Right kidney (tissue), 1 donor: ENCODE results near the gene ZBTB40.

ENCODE experiments used
- DNase-seq: peaks from one replicate; pipeline ENCODE4 v3.0.0-alpha.2; 2016

Gene ZBTB40

DNA sequence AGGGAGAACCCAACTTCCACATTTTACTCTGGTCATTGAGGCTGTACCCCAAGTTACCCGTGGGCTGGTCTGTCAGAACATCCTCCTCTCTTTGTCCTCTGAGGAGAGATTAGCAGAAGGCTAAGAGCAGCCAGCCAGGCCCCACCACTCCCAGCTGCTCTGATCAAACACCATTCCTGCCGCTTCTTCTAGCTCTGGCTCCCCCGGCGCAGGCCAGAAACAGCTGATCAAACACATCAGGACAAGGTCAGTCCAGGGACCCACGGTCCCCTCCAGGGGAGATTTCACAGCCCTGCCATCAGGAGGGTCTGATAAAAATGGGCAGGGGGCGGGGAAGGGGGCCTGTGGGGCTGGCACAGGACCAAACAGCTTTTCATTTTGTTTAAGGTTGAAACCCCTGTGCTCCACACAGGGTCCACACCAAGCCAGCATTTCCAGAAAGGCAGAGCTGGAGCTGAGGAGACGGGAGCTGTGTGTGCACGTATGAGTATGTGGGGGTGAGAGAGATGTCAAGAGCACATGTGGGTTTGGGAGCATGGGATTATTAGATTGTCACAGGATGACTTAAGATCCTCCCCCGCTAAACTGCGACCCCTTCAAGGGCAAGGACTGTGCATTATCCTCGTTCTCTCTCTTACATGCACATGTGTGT is 81.7 kb downstream of the ZBTB40 start:
- DNase-seq: no peak

DNA sequence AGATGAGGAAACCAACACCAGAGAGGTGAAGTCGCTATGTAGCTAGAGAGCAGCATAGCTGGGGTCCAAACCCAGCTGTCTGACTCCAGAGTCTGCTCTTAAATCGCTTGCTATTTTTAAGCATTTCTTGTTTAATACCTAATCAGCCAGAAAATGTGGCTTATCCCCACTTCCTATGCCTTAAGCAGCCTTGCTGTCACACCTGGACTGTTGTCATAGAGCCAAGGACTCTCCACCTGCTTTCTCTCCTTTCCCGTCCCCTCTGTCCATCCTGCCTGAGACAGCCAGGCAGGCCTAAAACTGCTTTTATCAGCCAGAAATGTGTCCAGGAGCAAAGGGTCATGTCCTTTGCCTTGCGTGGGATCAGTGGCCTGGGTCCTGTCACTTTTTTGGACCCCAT is 83.3 kb downstream of the ZBTB40 start:
- no peak for DNase-seq

- no peak for DNase-seq
Measured at GRCh38 chr1:22535399-22535798, 83.7 kb downstream of the ZBTB40 start.

DNA sequence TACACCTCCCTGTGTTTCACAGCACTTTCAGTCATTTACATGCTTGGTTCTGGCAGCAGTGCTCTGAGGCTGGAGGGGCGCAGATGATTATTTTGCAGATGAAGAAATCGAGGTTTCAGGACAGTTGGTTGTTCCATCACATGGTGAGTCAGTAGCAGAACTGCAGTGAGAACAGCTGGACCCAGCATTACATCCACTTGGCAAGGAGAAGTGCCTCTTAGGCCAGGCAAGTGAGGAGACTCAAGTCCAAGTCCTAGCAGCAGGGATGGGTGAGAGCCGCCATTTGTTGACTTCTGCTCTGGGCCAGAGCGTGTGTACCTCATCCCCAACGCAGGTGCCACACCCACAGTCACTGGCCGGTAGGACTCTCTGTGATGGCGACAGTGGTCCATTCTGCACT is 84.9 kb downstream of the ZBTB40 start:
- no peak for DNase-seq

DNA sequence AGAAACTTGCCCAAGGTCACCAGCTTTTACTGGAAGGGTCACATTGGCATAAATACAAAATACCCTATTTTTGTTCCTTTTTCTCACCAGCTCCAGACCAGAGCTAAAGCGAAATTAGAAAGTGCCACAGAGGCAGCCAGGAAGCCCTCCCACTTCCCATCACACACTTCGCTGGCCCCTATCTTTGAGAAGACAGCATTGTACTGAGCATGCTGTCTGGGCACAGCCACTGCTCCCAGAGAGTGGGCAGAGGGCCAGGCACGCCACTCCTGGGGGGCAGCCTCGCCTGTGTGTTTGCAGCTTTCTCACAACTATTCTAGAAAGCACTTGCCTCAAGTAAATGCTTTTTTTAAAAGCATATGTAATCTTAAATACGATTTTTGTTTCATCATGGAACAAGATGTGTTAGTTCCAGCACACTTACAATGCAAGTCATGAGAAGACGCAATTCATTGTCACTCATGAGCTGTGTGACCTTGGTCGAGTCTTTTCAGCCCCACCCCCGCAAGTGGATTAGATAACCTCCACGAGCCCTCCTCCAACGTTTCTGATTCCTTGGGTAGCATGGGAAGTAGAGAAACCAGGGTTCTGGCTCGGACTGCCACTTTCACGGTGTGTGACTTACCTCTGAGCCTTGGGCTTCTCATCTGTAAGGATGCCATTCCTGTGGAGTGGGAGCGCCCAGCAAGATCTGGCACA is 85.9 kb downstream of the ZBTB40 start:
- no peak for DNase-seq

- DNase-seq: no peak
Measured at GRCh38 chr1:22539510-22540118, 88.0 kb downstream of the ZBTB40 start.

DNA sequence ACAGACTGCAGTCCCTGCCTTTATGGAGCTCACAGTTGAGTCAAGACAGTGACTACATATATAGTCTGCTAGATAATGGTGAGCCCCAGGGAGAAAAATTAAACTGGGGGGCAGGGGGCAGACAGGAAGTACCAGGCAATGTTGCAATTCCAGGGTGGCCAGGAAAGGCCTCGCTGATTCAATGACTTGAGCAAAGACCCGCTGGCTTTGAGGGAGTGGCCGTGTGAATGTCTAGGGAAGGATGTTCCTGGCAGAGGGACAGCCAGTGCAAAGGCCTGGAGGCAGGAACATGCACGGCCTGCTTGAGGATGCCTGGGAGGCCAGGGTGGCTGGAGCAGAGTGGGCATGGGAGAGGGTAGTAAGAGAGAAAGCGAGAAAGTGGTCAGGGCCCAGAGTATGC is 88.7 kb downstream of the ZBTB40 start:
- no peak for DNase-seq

- DNase-seq: no peak
Measured at GRCh38 chr1:22542886-22543285, 91.2 kb downstream of the ZBTB40 start.

GRCh38 chr1:22543679-22544078 is 92.0 kb downstream of the ZBTB40 start:
- DNase-seq: no peak

GRCh38 chr1:22544606-22545005 is 93.0 kb downstream of the ZBTB40 start:
- no peak for DNase-seq

- DNase-seq: no peak
Measured at GRCh38 chr1:22545141-22545540, 93.5 kb downstream of the ZBTB40 start.

GRCh38 chr1:22547186-22547817 is 95.7 kb downstream of the ZBTB40 start:
- DNase-seq: no peak

- no peak for DNase-seq
Measured at GRCh38 chr1:22547818-22548462, 96.3 kb downstream of the ZBTB40 start.

DNA sequence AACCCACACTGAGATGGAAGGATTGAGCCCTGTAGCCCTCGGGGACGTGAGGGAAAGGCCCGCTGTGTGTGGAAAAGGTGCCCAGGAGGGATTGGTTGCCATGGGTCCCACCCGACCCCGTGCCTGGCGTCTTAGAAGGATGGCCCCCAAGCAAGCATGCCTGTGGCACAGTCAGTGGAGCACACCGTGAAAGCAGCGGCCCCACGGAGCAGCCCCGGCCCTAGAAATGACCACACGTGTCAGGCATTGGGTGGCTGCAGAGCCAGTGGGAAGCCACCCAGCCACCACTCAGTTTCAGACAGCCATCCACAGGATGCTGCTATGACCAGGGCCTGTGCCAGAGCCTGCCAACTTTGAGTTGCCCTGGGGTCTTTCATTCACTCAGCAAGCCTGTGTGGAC is 98.4 kb downstream of the ZBTB40 start:
- DNase-seq: no peak

DNA sequence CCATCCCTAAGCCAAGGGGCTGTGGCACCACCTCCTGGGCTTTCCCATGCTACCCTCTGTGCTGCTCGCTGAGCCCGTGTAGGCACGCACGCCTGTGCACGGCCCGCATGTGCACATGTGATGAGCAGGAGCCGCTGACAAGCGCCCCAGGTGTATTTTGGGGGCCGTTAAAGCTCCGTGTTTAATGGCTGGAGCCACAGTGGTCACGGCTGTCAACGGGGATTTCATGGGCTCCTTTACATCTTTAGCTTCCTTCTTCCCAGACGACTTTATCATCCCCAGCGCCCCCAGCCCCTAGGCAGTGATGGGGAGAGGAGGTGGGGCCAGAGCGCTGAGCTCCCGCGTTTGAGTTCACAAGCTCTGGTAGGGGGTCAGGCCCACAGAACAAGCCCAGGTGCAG is 99.9 kb downstream of the ZBTB40 start:
- DNase-seq: no peak

GRCh38 chr1:22552021-22552420 is 100.4 kb downstream of the ZBTB40 start:
- no peak for DNase-seq

GRCh38 chr1:22553104-22553880 is 101.6 kb downstream of the ZBTB40 start:
- no peak for DNase-seq

DNA sequence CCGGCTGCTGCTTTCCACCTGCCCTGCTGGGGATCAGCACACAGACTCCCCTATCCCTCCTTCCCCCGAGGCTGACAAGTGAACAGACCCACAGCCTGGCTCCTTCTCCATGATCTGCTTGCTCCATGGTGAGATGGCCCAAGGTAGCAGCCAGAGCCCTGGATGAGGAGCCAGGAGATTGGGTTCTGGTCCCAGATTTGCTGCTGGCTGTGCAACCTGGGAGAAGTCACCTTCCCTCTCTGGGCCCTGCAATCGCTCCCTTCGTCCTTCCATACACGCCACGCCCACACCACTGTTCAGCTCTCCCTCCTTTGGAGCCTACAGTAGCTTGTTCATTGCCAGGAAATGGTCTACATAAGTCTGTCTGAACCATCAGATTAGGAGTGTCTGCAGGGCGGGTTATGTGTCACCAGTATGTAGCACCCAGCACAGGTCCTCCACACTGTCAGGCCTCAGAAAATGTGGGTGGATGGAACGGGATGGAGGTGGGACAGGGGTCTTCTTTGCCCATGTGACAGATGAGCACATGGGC is 102.4 kb downstream of the ZBTB40 start:
- no peak for DNase-seq

DNA sequence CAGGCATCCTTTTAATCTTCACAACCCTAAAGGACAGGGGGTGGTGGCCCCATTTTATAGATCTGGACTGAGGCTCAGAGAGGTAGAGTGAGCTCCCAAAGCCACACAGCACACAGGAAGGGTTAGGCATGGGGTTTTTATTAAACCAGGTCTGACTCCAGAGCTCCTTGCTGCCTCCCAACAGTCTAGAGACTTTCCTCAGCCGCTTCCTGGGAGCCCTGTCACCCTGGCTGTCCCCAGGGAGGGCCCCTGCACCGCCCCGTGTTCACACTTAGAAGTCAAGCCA is 103.7 kb downstream of the ZBTB40 start:
- DNase-seq: no peak

GRCh38 chr1:22556391-22557104 is 104.9 kb downstream of the ZBTB40 start:
- no peak for DNase-seq

GRCh38 chr1:22557341-22557950 is 105.8 kb downstream of the ZBTB40 start:
- no peak for DNase-seq
